IMR-90 (cell line): ENCODE measurements around the gene IP6K3. TPM values are rescaled to one million over a fixed set of nuclear protein-coding genes. Genes with fewer than 3 reads are reported as not detected.

Source experiments
- ATAC-seq: fragments of 200-7000 bp; cut with Tn5 transposase; 2 replicates; pipeline ENCODE4 v1.9.1; 2020; ENCODE audit warnings: low read depth, mild to moderate bottlenecking, moderate library complexity
- BruUV-seq: library from RNA; stranded (reverse); fragments of 400-500 nt; replicated peaks from 2 replicates; lab custom pipeline; 2021; lab: Mats Ljungman, UMichigan
- CTCF ChIA-PET: fragments of 300-600 bp; formaldehyde crosslinking; extraction: SDS; loops from one replicate; lab custom pipeline; 2021; ENCODE audit warnings: antibody characterized with exemption; lab: Yijun Ruan, JAX
- POLR2A ChIA-PET: fragments of 300-600 bp; sonication (Branson Sonifier 250); formaldehyde crosslinking; loops from one replicate; lab custom pipeline; 2022; ENCODE audit warnings: antibody characterized with exemption; ENCODE audit not compliant: unreplicated experiment; lab: Charles Lee
- DNase-seq: peaks from one replicate; pipeline ENCODE4 v3.0.0; 2013
- H2AFZ ChIP-seq: replicated peaks from 2 replicates; pipeline ENCODE3; 2013; ENCODE audit warnings: low read length, mild to moderate bottlenecking; ENCODE audit not compliant: poor library complexity
- H2AK5ac ChIP-seq: 2 replicates; pipeline ENCODE4 v1.6.1; 2013; ENCODE audit warnings: low read depth, low read length, inconsistent platforms
- H2AK9ac ChIP-seq: replicated peaks from 2 replicates; pipeline ENCODE3; 2013; ENCODE audit warnings: mild to moderate bottlenecking, low read depth, low read length, moderate library complexity; ENCODE audit not compliant: poor library complexity
- H2BK120ac ChIP-seq: 2 replicates; pipeline ENCODE4 v1.6.1; 2013; ENCODE audit warnings: low read depth, low read length, inconsistent platforms
- H2BK15ac ChIP-seq: 3 replicates; pipeline ENCODE4 v1.6.1; 2013; ENCODE audit warnings: low read depth, low read length, inconsistent platforms
- H2BK20ac ChIP-seq: 2 replicates; pipeline ENCODE4 v1.6.1; 2013; ENCODE audit warnings: low read depth, mild to moderate bottlenecking, inconsistent platforms, low read length, moderate library complexity
- H2BK5ac ChIP-seq: 2 replicates; pipeline ENCODE4 v1.6.1; 2013; ENCODE audit warnings: mild to moderate bottlenecking, low read depth, low read length, inconsistent platforms; ENCODE audit not compliant: poor library complexity, severe bottlenecking
- H3K14ac ChIP-seq: replicated peaks from 2 replicates; pipeline ENCODE4 v1.6.1; 2013; ENCODE audit warnings: low read depth, low read length, inconsistent platforms
- H3K18ac ChIP-seq: 2 replicates; pipeline ENCODE4 v1.6.1; 2013; ENCODE audit warnings: low read depth, low read length, control low read depth
- H3K23ac ChIP-seq: 2 replicates; pipeline ENCODE4 v1.6.1; 2013; ENCODE audit warnings: low read depth, low read length, inconsistent platforms
- H3K27ac ChIP-seq: 2 replicates; pipeline ENCODE4 v1.5.1; 2013; ENCODE audit warnings: mild to moderate bottlenecking, control low read depth, low read length; ENCODE audit not compliant: insufficient read depth
- H3K27me3 ChIP-seq: 2 replicates; pipeline ENCODE4 v1.6.1; 2013; ENCODE audit warnings: low read length; ENCODE audit not compliant: control insufficient read depth, insufficient read depth
- H3K36me3 ChIP-seq: 2 replicates; pipeline ENCODE4 v1.6.1; 2013; ENCODE audit warnings: low read length, mixed read lengths; ENCODE audit not compliant: control insufficient read depth, insufficient read depth
- H3K4ac ChIP-seq: 2 replicates; pipeline ENCODE4 v1.6.1; 2013; ENCODE audit warnings: low read depth, low read length, inconsistent platforms
- H3K4me1 ChIP-seq: 2 replicates; pipeline ENCODE4 v1.6.1; 2013; ENCODE audit warnings: low read length, mixed read lengths; ENCODE audit not compliant: control insufficient read depth, insufficient read depth
- H3K4me2 ChIP-seq: 2 replicates; pipeline ENCODE4 v1.6.1; 2013; ENCODE audit warnings: low read depth, mild to moderate bottlenecking, control low read depth, low read length, moderate library complexity
- H3K4me3 ChIP-seq: 2 replicates; pipeline ENCODE4 v1.5.1; 2013; ENCODE audit warnings: low read depth, mild to moderate bottlenecking, control low read depth, low read length, moderate library complexity; ENCODE audit not compliant: insufficient read depth
- H3K56ac ChIP-seq: 2 replicates; pipeline ENCODE4 v1.6.1; 2013; ENCODE audit warnings: low read length, inconsistent platforms; ENCODE audit not compliant: insufficient read depth; ENCODE audit errors: extremely low read depth
- H3K79me1 ChIP-seq, 2 experiments: 2 replicates each; pipeline ENCODE4 v1.6.1; 2013; ENCODE audit warnings: low read length in 2 of 2, inconsistent platforms in 1 of 2, low read depth in 1 of 2
- H3K9ac ChIP-seq: 2 replicates; pipeline ENCODE4 v1.6.1; 2013; ENCODE audit warnings: low read depth, low read length, control low read depth
- H3K9me1 ChIP-seq: 2 replicates; pipeline ENCODE4 v1.6.1; 2013; ENCODE audit warnings: low read length, inconsistent platforms; ENCODE audit not compliant: insufficient read depth
- H3K9me3 ChIP-seq: 2 replicates; pipeline ENCODE4 v1.6.1; 2013; ENCODE audit warnings: low read length; ENCODE audit not compliant: control insufficient read depth, insufficient read depth
- H4K20me1 ChIP-seq: 2 replicates; pipeline ENCODE4 v1.6.1; 2013; ENCODE audit warnings: low read length, inconsistent platforms; ENCODE audit not compliant: insufficient read depth
- H4K5ac ChIP-seq: 2 replicates; pipeline ENCODE4 v1.6.1; 2013; ENCODE audit warnings: mild to moderate bottlenecking, low read depth, low read length, control low read depth
- H4K8ac ChIP-seq, 2 experiments: 2 replicates each; pipeline ENCODE4 v1.6.1; 2013; ENCODE audit warnings: low read depth in 2 of 2, low read length in 2 of 2, control low read depth in 1 of 2, inconsistent platforms in 1 of 2
- H4K91ac ChIP-seq: 2 replicates; pipeline ENCODE4 v1.6.1; 2013; ENCODE audit warnings: low read depth, low read length, inconsistent platforms; ENCODE audit not compliant: insufficient read depth
- BHLHE40 ChIP-seq: fragments of 150-350 bp; IDR thresholded peaks from 2 replicates; pipeline ENCODE4 v1.6.1; 2016; ENCODE audit warnings: mild to moderate bottlenecking, low read depth, low read length
- CEBPB ChIP-seq: IDR thresholded peaks from 2 replicates; pipeline ENCODE4 v1.6.1; 2012; ENCODE audit warnings: low read depth, low read length, improper control_type of control experiment
- WGBS, 2 experiments: methylation state at CpG; one replicate each; pipeline versions ENCODE4 v1.1.5 to v1.1.7; 2013; ENCODE audit warnings: missing lambda C conversion rate in 2 of 2; ENCODE audit not compliant: insufficient read length in 1 of 2; ENCODE audit errors: extremely low coverage in 2 of 2; 5-methylcytosine and 5-hydroxymethylcytosine counted together
- dilution Hi-C: fragments of 300-500 bp; cut with HindIII; formaldehyde crosslinking; loops from one replicate; pipeline ENCODE4 v1.14.3; 2018; ENCODE audit warnings: low sequenced_read_pairs; ENCODE audit not compliant: unreplicated experiment
- in situ Hi-C: fragments of 300-500 bp; cut with MboI; formaldehyde crosslinking; loops from 3 replicates; pipeline ENCODE4 v1.14.3; 2019; ENCODE audit warnings: low sequenced_read_pairs, inconsistent platforms, mixed read lengths
- intact Hi-C: fragments of 100-400 bp; cut with micrococcal nuclease; formaldehyde crosslinking; loops from 2 replicates; pipeline ENCODE4 v1.10.0; 2022
- polyA plus RNA-seq, 3 experiments: library from polyadenylated mRNA; depleted of rRNA; stranded (reverse); fragments of >200 nt; gene quantifications; 2 replicates each; pipeline ENCODE4 v1.2.3, GENCODE V29; 2012; ENCODE audit warnings: low replicate concordance in 1 of 3
- total RNA-seq: library from RNA; depleted of rRNA; stranded (reverse); fragments of >200 nt; gene quantifications from 2 replicates; pipeline ENCODE4 v1.2.3, GENCODE V29; 2012

Gene IP6K3
- total and polyA plus RNA-seq, 2 of the 4 experiments (the other 2 are of a cell fraction): 0.18 to 0.51 TPM

DNA sequence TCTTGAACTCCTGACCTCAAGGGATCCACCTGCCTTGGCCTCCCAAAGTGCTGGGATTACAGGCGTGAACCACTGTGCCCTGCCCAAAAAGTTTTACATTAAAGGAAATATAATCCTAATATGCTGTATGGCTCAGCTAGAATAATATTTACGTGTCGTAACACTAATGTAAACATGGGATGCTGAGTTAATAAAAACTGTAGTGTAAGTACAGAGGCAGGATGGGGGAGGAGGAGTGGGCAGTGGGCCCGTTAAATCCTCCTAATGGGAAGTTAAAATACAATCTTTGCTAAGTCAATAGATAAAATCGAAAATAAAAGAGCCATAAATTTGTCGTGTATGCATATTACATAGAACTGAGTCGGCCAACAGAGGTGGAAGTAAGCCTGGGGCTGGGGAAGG lies 12.1 kb upstream of the IP6K3 start:
- dilution Hi-C loops: no loop called here
- no peaks in the 10 kb centered on the region for H3K9me3 ChIP-seq
- H3K27me3 ChIP-seq: no peaks in the 10 kb centered on the region
- H3K56ac ChIP-seq: no peak overlapping the region
- no TSS peak for BruUV-seq
- H2AFZ ChIP-seq: no peak overlapping the region
- POLR2A ChIA-PET: no interaction called here
- H2BK15ac ChIP-seq: no peak overlapping the region
- WGBS, 2 experiments: no CpG with 5 or more reads among the region's 7 CpGs
- H2BK120ac ChIP-seq: peak overlapping the region; percentile 27; the same call in 1 of the 2 replicates
- H4K20me1 ChIP-seq: peaks cover 5% of the 10 kb centered on the region
- no peak overlapping the region for H2BK20ac ChIP-seq
- intact Hi-C loops: no loop called here
- 0 out of 2 replicates have a peak, but pooled peaks have one; percentile 25 for TF ChIP-seq CEBPB
- TF ChIP-seq BHLHE40: no peak
- H3K14ac ChIP-seq: no peak overlapping the region
- CTCF ChIA-PET: interaction anchor here (0.6 to 4.8 kb wide), 2 partner anchors 13 to 375 kb away, joined by 5 to 29 read pairs; partner anchors contain the start of gene IP6K3
- no peak overlapping the region for H3K23ac ChIP-seq
- H3K4ac ChIP-seq: no peak overlapping the region
- 0 out of 2 replicates have a peak overlapping the region, but pooled peaks have one; percentile 9 for H3K18ac ChIP-seq
- DNase-seq (peak; percentile 53), ATAC-seq (peak; percentile 40)
- peak overlapping the region; percentile 11 for H3K4me2 ChIP-seq
- H3K36me3 ChIP-seq: no peaks in the 10 kb centered on the region
- H4K8ac ChIP-seq: no peak overlapping the region
- H3K27ac ChIP-seq: no peak overlapping the region; the same call in 1 of the 2 replicates
- peaks cover 19% of the 10 kb centered on the region; the same call in 1 of the 2 replicates for H3K4me1 ChIP-seq
- H2AK5ac ChIP-seq: 0 out of 2 replicates have a peak overlapping the region, but pooled peaks have one; percentile 9
- no peak overlapping the region for H4K5ac ChIP-seq
- H3K9ac ChIP-seq: no peak overlapping the region
- no peaks in the 10 kb centered on the region for H3K79me1 ChIP-seq
- no peak overlapping the region for H3K4me3 ChIP-seq
- no peak overlapping the region for H2AK9ac ChIP-seq
- no peak overlapping the region for H2BK5ac ChIP-seq
- H4K91ac ChIP-seq: no peak overlapping the region
- in situ Hi-C loops: no loop called here
- no peaks in the 10 kb centered on the region for H3K9me1 ChIP-seq
